ENCODE measurements around the gene FSTL4.
"Not testable (repeated sequence)": the region's sequence is repeated elsewhere in the genome, so short reads cannot be mapped to it uniquely, and the experiment has no call there.

The FSTL4 gene

DNA sequence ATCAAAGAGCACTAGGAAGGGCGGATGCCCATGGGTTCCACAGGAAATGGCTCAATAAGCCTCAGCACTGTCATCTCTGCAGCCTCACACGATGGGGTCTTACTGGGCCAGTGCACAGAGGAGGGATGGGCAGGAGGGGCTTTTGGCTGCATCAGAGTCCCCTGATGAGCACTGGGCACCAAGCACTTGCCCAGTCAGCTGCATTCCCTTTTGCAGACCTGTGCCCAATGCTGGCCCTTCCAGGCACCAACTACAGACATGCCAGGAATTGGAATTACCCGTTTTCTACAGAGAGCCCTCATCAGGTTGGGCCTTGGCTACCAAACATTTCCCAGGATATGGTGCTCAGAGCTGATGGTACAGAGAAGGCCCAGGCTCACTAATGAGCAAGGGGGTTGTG, 378.1 kb downstream of the FSTL4 start:
- no peak for DNase-seq

DNA sequence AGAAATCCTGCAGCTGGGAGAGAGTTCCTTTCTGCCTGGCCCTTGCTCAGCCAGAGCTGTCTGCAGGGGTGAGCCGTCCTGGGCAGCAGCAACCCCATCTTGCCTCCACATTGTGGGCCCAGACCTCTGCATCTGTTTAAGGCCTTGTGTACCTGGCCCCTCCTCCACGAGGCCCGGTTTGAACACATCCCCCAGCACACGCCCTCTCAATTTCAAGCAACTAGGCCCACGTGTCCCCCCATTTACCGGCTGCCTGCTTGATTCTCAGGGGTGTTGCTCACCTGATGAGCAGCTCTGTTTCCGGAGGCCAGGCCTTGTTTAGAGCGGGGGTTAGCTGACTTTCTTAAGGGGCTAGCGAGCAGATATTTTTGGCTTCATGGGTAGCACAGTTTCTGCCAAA, 378.7 kb downstream of the FSTL4 start:
- DNase-seq: no peak

DNA sequence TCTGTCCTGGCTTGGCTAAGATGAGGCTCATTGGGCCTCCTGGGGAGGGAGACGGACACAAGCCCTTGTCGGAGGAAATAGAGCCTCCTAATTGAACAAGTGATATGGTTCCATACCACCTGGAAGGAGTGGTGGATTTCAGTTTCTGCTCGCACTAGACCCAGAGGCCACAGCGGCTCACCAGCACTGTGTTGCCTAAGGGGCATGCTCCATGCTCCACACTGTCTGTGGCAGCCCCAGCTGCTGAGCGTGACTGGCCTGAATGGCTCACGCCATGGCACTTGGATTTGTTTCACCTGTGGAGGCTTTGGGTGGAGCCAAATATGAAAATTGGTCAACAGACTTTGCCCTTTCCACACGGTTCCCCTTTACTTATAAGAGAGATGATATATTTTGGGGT, 379.4 kb downstream of the FSTL4 start:
- DNase-seq: no peak

DNA sequence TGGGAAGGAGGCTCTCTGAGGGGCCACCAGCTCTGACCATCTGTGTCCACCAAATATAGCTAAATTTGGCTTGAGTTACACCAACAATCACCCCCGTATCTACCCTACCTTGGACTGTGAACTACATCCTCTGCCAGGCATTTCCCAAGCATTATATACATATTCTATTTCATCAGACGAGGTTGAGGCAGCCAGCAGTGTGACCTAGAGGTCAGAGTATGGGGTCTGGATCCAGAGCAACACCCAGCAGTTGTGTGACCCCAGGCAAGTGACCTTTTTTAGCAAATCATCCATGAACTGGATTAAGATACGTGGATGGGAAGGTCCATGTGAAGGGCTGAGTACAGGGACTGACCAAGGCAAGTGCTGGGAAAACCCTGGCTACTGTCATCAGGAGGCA, 379.9 kb downstream of the FSTL4 start:
- DNase-seq: no peak

DNA sequence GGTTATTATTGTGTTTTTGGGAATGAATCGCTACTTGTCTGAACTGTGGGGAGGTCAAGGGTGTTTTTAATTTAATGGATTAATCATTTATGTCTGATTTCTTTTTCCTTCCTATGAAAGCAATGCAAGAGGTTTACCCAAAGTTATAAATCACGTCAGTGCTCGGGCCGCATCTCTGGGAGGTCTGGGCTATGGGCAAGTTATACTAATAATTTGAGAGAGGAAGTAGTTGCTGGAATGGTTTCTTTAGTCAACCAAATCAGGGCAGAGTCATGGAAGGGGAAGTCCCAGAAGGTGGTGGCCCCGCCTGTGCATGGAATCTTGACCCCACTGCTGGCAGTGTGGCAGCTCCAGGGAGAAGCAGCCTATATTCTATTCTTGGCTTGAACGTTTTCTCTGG, 380.3 kb downstream of the FSTL4 start:
- no peak for DNase-seq

DNA sequence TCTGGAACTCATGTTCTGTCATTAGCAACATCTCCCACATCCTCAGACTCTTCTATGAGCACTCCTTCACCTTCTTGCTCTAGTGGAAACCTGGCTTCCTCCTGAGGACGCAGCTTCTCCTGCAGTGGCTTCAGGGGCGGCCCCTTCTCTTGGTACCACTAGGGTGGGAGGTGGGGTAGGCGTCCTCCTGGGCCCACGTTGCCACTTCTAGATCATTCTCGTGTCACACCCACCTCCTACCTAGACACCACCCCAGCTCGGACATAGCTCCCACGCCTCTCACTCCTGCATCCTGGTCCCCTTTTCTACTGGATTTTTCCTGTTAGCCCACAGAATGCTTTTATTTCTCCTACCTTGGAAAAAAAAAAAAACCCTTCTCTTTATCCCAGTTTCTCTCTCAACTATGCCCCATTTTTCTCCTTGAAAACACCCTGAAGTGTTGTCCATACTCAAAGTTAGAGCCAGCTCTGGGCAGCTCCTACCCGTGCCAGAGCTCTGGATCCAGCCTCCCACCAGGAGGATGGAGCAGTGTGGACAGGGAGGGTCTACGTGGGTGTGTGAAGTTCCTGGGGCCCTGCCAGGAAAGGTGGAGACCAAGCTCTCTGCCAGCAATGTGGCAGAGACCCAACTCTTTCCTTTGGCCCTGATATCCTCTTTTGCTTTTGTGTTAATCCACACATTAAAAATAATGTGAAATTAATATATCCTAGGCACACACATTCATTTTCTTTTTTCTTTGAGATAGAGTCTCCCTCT, 381.3 kb downstream of the FSTL4 start:
- no peak for DNase-seq

DNA sequence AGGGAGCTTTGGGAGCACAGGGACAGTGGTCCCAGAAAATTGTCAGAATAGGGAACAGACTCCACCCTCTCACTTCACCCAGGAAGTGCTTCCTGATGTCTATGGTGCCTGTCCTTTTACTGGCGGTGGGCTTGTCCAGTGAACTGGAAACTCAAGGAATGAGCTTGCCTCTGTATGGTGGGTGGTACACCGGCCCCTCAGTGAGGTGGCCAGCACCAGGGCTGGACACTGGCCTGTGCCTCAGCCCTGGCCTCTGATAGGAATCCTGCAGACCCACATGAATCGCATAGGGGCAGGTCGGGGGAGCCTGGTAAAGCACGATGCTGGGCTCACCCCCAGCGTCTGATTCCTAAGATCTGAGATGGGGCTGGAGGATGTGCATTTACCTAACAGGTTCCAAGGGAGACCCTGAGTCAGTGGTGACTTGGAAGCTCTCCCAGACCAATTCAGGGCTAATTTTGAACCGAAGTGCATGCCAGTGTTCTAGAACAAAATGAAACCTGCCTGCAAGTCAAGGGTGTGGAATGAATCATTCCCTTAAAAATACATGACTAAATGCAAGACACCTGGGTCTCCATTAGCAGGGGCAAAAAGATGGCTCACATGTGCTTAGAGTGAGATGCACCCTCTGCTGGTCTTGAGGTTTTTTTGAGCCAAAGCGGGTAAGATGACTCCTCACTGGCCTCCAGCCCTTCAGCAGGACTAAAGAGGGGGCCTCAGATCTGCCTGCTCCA, 382.2 kb downstream of the FSTL4 start:
- no peak for DNase-seq

DNA sequence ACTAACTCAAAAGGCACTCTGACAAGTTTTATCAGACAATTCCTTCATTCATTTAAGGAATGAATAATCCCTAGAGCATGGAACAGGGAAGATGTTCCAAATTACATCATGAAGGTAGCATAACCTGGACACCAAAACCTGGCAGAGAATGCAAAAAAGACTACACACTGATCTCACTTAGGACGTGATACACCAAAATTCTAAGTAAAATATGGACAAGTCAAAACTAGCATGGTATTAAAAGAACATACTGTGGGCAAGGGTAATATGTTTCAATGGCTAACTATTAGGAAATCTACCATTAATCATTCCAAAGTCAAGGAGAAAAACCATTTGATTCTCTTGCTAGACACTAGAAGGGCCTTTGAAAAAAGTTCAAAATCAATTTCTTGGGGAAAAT, 384.0 kb downstream of the FSTL4 start:
- no peak for DNase-seq

DNA sequence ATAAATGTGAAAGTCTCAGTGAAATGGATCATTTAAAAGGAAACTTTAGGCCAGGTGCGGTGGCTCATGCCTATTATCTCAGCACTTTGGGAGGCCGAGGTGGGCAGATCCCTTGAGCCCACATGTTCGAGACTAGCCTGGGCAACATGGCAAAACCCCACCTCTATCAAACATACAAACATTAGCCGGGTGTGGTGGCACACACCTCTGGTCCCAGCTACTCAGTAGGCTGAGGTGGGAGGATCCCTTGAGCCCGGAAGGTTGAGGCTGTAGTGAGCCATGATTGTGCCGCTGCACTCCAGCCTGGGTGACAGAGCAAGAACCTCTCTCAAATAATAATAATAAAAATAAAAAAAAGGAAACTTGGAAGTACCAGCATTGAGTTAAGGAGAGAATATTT, 384.4 kb downstream of the FSTL4 start:
- no peak for DNase-seq

DNA sequence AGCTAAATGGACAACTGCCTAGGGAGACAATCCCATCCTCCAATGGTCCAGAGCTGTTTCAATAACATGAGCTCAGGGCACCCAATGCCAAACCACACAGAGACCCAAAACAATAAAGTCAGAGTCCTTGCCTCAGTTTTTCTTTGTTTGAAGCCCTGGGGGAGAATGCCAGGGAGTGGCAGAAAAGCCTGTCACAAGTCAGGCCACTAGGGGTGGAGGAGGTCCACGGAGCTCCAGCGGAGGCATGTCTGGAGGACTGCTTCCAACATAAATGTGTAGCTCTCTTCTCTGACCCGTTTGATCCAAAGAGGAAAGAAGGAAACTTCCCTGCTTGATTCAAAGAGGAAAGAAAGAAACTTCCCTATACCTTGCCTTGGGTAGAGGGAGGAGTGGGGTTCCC, 385.3 kb downstream of the FSTL4 start:
- no peak for DNase-seq

DNA sequence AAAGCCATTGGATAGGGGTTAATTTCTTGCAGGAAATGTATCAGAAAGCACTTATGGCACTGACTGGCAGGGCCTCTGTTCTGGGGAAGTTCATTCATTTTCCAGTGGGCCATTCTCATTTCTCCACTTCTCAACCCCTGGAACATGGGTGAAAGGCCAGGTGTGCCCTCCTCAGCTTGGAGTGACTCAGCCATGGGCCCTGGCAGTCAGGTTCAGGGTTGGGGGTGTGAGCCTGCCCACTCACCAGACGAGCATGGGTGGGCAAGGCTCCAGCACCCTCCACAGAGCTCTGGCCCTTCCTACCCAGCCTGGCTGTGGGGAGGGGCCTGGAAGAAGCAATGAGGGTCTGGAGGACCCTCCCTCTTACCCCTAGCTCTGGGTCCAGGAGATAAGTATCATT, 386.2 kb downstream of the FSTL4 start:
- DNase-seq: no peak

DNA sequence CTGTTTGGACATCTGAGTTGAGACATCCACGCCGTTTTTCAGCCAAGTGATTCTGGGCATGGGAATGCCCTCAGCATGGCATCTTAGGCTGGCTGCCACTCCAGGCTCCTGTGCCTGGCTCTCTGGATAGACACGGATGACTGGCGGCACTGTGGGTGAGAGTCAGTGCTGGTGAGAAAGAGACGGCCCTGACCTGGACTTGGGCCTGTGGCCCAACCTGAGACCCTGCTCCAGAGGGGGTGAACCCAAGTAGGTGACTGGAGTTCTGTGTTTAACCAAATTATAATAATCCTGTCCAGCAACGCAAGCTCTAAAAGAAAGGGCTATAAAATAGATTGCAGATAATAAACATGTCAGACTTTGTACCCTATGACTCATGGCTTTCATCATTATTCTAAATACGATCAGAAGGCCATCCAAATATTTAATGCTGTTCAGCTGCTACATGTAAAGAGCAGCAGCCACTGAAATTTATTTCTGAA, 386.6 kb downstream of the FSTL4 start:
- no peak for DNase-seq

DNA sequence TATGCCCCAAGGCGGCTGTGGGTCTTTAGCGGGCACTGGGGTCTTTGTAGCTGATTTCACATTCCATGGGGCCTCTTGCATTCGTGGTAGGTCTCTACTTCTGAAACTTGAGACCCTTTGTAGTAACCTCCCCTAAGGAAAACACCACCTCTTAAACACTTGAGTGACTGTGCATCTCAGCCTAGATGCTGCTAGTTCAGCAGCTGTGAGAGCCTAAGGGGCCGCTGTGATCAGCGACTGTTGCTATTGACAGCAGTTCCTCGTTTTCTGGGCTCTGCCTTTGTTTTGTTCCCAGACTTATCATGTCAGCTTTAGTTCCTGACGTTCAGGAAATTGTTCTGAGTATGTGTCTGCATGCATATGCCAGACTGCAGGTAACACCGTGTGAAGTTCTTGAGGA, 389.4 kb downstream of the FSTL4 start:
- DNase-seq: no peak

DNA sequence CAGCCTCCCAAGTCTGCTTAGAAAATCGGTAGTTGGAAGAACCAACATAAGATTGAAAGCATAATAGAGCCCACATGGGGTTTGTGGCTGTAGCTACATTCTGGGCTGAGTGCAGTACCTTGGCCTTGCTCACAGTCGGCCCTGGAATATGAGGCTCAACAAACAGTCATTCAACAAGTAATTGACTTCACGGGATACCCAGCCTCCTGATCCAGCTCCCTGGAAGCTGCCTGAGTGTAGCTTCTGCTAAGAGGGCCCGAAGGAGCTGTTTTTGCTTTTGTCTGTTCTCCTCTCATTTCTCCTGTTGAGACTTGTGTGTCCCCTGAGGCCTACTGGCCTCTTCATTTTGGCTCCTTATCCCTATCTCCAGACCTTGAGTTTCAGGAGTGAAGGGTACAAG, 389.8 kb downstream of the FSTL4 start:
- DNase-seq: no peak

DNA sequence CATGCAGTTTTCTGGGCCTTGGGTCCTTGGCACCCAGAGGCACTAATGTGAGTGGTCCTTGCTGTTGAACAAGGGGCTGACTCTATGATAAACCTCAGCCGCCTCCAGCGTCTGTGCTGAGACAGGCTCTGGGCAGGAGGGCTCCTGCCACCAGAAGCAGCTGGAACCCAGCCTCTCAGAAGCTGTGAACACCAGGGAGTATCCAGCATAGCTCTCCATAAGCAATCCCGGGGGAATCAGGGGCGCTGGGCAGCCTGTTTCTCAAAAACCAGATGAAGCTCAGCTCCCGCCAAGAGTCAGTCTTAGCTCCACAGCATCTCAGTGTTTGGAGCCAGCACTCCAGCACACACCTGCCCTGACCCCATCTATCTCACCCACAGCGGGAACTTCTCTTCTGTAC, 390.3 kb downstream of the FSTL4 start:
- DNase-seq: no peak

DNA sequence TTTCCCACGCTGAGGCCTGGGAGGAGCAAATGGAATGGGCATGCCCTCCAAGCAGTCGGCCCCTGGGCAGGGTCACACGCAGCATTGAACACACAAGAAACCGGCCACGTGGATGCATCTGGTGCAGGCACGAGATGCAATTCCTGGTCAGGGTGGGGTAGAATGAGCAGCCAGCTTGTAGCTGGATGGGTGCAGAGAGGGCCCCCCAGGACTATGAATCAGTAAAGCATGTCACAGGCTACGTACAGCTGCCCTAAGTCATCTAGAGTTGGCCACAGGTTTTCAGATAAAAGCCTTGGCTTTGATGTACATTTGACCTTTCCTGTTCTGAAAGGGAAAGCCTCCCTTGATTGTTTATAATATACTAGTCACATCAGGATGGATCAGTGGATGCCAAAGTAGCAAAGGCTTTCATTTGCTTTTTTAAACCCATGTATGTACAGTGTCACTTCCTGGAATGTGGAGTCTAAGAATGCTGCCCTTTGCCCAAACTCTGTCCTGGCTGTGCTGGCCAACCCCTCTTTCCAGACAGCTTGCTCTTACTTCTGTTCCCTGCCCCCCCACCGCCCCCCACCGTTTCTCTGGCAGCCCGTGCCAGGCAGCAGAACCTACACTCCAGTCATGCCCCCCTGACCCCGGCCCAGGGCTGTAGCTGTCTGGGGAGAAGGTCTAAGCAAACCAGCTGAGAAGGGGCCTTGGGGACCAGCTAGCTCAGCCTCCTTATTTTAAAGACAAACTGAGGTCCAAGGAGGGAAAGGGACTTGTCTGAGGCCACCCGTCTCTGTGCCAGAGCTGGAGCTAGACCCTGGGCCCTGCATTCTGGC, 391.3 kb downstream of the FSTL4 start:
- DNase-seq: no peak

DNA sequence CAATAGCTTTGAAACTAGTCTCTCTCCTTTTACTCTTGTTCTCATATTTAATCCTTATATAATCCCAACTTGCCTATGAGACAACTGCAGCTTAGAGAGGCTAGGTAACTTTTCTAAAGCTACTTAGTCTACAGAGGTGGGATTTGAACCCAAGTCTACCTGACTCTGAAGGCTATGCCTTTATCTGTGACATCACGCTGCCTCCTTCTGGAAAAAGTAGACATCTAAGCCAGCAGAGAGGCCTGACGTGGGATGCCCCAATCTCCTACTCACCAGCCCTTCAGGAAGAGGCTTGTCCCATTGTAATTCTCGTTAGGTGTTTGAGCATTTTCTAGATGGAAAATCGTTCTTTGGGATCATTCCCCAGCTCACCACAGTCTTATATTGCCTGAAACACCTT, 393.0 kb downstream of the FSTL4 start:
- no peak for DNase-seq

DNA sequence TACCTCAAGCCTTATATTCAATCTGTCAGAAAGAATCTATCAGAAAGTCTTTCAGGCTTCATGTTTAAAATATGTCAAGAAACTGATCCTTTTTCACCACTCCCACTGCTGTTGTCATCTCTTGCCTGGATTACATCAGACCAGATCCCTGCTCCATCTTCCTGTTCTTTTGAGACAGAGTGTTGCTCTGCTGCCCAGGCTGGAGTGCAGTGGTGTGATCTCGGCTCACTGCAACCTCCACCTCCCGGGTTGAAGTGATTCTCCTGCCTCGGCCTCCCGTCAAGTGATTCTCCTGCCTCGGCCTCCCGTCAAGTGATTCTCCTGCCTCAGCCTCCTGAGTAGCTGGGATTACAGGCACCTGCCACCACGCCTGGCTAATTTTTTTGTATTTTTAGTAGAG, 396.2 kb downstream of the FSTL4 start:
- DNase-seq: not testable (repeated sequence)

DNA sequence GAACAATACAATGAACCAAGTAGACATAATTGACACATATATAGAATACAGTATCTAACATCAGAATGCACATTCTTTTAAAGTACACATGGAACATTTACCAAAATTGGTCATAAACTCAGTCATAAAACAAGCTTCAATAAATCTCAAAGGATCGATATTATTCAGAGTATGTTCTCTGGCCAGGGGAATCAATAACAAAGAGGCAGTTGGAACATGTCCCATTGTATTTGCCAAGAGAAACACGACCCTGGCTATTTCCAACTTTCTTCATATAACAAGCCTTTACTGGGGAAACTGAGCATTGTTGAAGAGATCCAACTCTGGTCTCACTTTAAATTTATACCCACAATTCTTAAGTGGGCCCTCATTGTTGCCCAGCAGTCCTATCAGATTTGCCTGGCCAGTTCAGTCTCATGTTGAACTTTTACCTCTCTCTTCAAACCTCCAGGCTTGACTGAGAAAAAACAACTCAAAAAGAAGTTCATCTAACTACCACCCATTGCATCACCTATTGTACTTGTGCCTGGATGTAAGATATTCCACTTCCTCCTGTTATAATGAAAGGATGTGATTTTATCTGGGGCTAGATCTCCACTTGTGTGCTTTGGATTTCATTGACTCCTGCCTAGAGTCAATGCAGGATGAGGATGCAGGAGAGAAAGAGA, 398.1 kb downstream of the FSTL4 start:
- no peak for DNase-seq

DNA sequence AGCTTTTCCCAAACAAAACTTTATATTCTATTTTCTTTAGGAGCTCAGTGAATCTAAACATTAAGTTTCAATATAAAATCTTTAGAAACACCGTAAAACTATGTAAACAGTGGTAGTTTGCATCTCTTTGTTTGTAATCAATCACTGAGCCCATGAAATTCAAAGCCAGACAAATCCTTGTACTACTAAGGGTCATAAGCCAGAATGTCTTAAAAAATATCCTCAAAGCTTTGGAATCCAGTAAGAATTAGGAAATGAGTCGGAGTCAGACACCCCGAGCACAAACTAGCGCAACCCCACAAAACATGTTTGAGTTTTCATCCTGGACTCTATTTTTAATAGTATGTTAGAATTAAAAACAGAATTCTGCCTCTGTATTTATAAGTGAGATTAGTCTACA, 406.7 kb downstream of the FSTL4 start:
- DNase-seq: no peak

DNA sequence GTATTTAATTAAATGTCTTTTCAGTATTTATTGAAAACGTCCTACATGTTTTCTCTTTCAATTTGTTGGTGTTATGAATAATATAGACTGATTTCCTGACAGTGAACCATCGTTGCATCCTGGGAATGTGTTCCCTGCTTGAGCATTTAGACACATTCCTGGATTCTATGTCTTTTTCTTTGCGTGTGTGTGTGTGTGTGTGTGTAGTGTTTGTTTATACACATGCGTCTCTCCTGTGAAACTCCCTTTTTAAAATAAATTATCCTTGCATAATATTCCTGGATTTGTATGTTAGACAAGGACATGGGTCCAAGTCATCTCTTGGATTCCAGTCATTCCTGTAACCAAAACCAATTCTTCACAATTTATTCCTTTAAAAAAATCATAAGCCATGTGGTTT, 407.1 kb downstream of the FSTL4 start:
- DNase-seq: no peak

DNA sequence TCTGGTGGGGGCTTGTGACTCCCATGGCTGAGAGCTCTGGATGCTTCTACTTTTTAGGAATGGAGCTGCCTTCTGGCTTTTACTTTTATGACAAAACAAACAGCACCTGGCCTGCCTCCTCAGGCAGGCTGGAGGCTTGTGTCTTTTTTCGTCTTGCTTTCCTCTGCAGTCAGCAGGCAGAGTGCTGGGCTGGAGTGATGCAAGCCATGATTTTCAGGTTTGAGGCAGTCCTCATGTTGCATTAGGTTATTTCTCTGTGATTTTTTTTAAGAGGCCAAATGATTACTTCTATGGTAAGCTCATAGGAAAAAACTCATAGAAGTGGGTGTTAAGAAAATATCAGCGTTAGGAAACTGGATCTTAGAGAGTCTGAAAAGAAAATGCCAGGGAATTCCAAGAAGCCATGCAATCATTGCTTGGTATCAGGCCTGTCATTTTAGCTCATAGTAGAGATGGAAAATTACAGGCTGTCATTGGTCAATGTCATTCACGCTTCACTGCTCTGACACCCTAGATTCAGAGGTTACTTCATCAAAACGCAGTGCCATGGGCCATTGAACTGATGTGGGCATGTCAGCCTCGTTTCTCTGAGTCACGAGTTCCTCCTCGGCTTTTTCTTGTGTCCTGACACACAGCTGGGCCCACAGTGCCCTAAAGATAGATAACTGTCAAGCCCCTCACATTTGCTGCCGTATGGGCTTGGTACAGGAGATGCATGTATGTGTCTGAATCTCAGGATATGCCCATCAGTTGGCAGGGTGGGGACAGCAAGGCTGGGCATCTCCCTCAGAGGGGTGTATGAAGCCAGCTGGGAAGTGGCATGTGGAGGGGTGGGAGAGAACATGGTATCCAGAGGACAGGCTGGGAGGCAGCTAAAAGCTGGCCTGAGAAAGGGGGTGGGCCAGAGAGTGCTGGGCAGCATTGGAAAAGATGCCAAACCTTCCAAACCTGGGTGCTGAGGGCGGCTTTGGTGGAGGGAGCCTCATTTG, 408.7 kb downstream of the FSTL4 start:
- no peak for DNase-seq

Data from NCI-H510A (cell line).